Right atrium auricular region (tissue), 2 donors: ENCODE data around the gene ZFC3H1. TPM values are rescaled to one million over a fixed set of nuclear protein-coding genes. Genes with fewer than 3 reads are reported as not detected.

Source experiments
- DNase-seq: peaks from one replicate; pipeline ENCODE4 v3.0.0-alpha.2; 2019; ENCODE audit warnings: low spot score
- H3K27ac ChIP-seq, 2 donors: fragments of 200-600 bp; sonication (generic); 1 replicate in 1 of 2; 2 replicates in 1 of 2; pipeline ENCODE4 v1.5.1; 2016 to 2019
- H3K27me3 ChIP-seq, 2 donors: fragments of 200-600 bp; sonication (generic); one replicate each; pipeline versions ENCODE4 v1.5.1 to v1.6.0; 2017 to 2019
- H3K36me3 ChIP-seq: fragments of 200-600 bp; sonication (generic); one replicate; pipeline ENCODE4 v1.5.1; 2016
- H3K4me1 ChIP-seq, 2 donors: fragments of 200-600 bp; sonication (generic); one replicate each; pipeline versions ENCODE4 v1.5.1 to v1.6.0; 2017 to 2019
- H3K4me3 ChIP-seq, 2 donors: fragments of 200-600 bp; sonication (generic); 1 replicate in 1 of 2; 2 replicates in 1 of 2; pipeline ENCODE4 v1.5.1; 2017 to 2019; ENCODE audit warnings: mild to moderate bottlenecking in 1 of 2, moderate library complexity in 1 of 2
- H3K9me3 ChIP-seq, 2 donors: fragments of 200-600 bp; sonication (generic); one replicate each; pipeline ENCODE4 v1.5.1; 2019
- total RNA-seq, 2 donors: library from RNA; depleted of rRNA; stranded (reverse); fragments of >200 nt; gene quantifications; one replicate each; pipeline ENCODE4 v1.1.0, GENCODE V29; 2016
- TF ChIP-seq, protein P1 (sequence below), 2 donors: fragments of 200-600 bp; sonication (generic); IDR thresholded peaks; one replicate each; pipeline ENCODE4 v1.5.1; 2019; ENCODE audit warnings: antibody characterized with exemption in 2 of 2

ZFC3H1 gene
- total RNA-seq, 2 donors from 2014 or later, result 19.5 to 22.8 TPM

GRCh38 chr12:71602761-71603577 is 60.7 kb downstream of the ZFC3H1 start:
- Histone ChIP-seq H3K9me3 (no peaks in the 10 kb centered on the region), H3K4me3 (no peak overlapping the region), H3K27me3 (no peaks in the 10 kb centered on the region), H3K4me1 (no peaks in the 10 kb centered on the region), H3K36me3 (peaks cover 13% of the 10 kb centered on the region), H3K27ac (no peak overlapping the region)
- TF ChIP-seq, protein P1, sequence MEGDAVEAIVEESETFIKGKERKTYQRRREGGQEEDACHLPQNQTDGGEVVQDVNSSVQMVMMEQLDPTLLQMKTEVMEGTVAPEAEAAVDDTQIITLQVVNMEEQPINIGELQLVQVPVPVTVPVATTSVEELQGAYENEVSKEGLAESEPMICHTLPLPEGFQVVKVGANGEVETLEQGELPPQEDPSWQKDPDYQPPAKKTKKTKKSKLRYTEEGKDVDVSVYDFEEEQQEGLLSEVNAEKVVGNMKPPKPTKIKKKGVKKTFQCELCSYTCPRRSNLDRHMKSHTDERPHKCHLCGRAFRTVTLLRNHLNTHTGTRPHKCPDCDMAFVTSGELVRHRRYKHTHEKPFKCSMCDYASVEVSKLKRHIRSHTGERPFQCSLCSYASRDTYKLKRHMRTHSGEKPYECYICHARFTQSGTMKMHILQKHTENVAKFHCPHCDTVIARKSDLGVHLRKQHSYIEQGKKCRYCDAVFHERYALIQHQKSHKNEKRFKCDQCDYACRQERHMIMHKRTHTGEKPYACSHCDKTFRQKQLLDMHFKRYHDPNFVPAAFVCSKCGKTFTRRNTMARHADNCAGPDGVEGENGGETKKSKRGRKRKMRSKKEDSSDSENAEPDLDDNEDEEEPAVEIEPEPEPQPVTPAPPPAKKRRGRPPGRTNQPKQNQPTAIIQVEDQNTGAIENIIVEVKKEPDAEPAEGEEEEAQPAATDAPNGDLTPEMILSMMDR (IDR thresholded peaks at IDR 0.05), result no peak
- no peak for DNase-seq

DNA sequence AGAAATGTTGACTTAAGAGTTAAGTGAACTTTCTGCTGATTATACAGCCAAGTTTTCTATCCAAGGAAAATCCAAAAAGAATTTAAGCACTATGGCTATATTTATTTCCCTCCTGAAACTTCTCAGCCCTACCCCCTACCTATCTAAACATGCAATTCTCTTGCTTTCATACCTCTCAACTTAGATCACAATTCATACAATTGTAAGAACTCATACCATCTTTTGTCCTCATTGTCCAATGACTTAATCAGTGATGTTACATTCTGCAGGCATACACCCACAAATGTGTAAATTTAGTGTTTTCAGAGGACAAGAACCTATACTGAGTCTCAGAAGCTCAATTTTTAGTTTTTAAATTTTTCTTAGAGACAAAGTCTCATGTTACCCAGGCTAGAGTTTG is 62.1 kb downstream of the ZFC3H1 start:
- no peak for DNase-seq
- peaks cover 5% of the 10 kb centered on the region for H3K36me3 ChIP-seq
- no peak overlapping the region for H3K27ac ChIP-seq
- H3K9me3 ChIP-seq, result no peaks in the 10 kb centered on the region
- H3K27me3 ChIP-seq, result no peaks in the 10 kb centered on the region
- H3K4me3 ChIP-seq, result no peak overlapping the region
- TF ChIP-seq, protein P1 (IDR thresholded peaks at IDR 0.05), result no peak
- no peaks in the 10 kb centered on the region for H3K4me1 ChIP-seq

GRCh38 chr12:71599210-71599609 is 64.4 kb downstream of the ZFC3H1 start:
- H3K4me3 ChIP-seq, result no peak overlapping the region

GRCh38 chr12:71594214-71594948 is 69.3 kb downstream of the ZFC3H1 start:
- no peaks in the 10 kb centered on the region for H3K36me3 ChIP-seq
- no peaks in the 10 kb centered on the region for H3K27me3 ChIP-seq
- no peaks in the 10 kb centered on the region for H3K9me3 ChIP-seq
- TF ChIP-seq, protein P1 (IDR thresholded peaks at IDR 0.05), result no peak
- H3K27ac ChIP-seq, result no peak overlapping the region
- H3K4me1 ChIP-seq, result no peaks in the 10 kb centered on the region
- no peak for DNase-seq
- peak overlapping the region in 1 of 2 donors; percentile 10 for H3K4me3 ChIP-seq

More at GRCh38 chr12:71599210-71599609, 64.4 kb downstream of the ZFC3H1 start:
- no peaks in the 10 kb centered on the region for H3K27me3 ChIP-seq
- TF ChIP-seq, protein P1 (IDR thresholded peaks at IDR 0.05), result no peak
- no peaks in the 10 kb centered on the region for H3K4me1 ChIP-seq
- H3K9me3 ChIP-seq, result no peaks in the 10 kb centered on the region
- no peak for DNase-seq
- no peak overlapping the region for H3K27ac ChIP-seq
- no peaks in the 10 kb centered on the region for H3K36me3 ChIP-seq

- TF ChIP-seq, protein P1 (IDR thresholded peaks at IDR 0.05), result no peak
- Histone ChIP-seq H3K4me3 (no peak overlapping the region), H3K27me3 (no peaks in the 10 kb centered on the region), H3K9me3 (no peaks in the 10 kb centered on the region), H3K36me3 (no peaks in the 10 kb centered on the region), H3K27ac (no peak overlapping the region), H3K4me1 (no peaks in the 10 kb centered on the region)
- no peak for DNase-seq
Measured at GRCh38 chr12:71592841-71593240, 70.8 kb downstream of the ZFC3H1 start.
